HCT116 (cell line): Measurements from ENCODE around the gene MCRIP2. TPM values are rescaled to one million over a fixed set of nuclear protein-coding genes. Genes with fewer than 3 reads are reported as not detected.

ENCODE experiments used
- ATAC-seq: fragments of 200-7000 bp; cut with Tn5 transposase; 2 replicates; pipeline ENCODE4 v1.9.1; 2020; ENCODE audit warnings: mild to moderate bottlenecking, moderate library complexity
- BruUV-seq: library from RNA; stranded (reverse); fragments of 400-500 nt; replicated peaks from 2 replicates; lab custom pipeline; 2021; lab: Mats Ljungman, UMichigan
- CTCF ChIA-PET: fragments of 300-600 bp; sonication (Branson Sonifier 250); formaldehyde crosslinking; loops from one replicate; lab custom pipeline; 2021; ENCODE audit warnings: antibody characterized with exemption; lab: Charles Lee
- POLR2A ChIA-PET: fragments of 300-600, 350-600 bp; sonication (Branson Sonifier 250); formaldehyde crosslinking; loops from one replicate; lab custom pipeline; 2021; ENCODE audit warnings: antibody characterized with exemption; lab: Charles Lee
- RAD21 ChIA-PET, 2 experiments: fragments of 300-600 bp; sonication (Branson Sonifier 250); formaldehyde crosslinking; loops; one replicate each; lab custom pipeline; 2023; ENCODE audit warnings: low total read pairs in 2 of 2; ENCODE audit not compliant: uncharacterized antibody in 2 of 2, unreplicated experiment in 2 of 2, low non-redundant PET in 1 of 2; lab: Charles Lee
- DNase-seq: peaks from one replicate; pipeline ENCODE4 v3.0.0-alpha.2; 2010; ENCODE audit warnings: low read depth, low spot score
- H2AFZ ChIP-seq: fragments of 200-600 bp; shearing (Covaris generic), sonication (generic); 2 replicates; pipeline ENCODE4 v1.6.1; 2017; ENCODE audit warnings: low read depth, mixed run types, mixed read lengths, antibody characterized with exemption, low read length; ENCODE audit not compliant: poor library complexity, severe bottlenecking
- H3K27ac ChIP-seq: 2 replicates; pipeline ENCODE4 v1.5.1; 2012; ENCODE audit warnings: low read depth, low read length
- H3K27me3 ChIP-seq: fragments of 200-600 bp; sonication (generic); 2 replicates; pipeline ENCODE4 v1.6.1; 2016; ENCODE audit warnings: mixed run types, low read length, mixed read lengths; ENCODE audit not compliant: insufficient read depth
- H3K36me3 ChIP-seq, 2 experiments: fragments of 200-500 bp in 1 of 2; fragments of 200-600 bp in 1 of 2; sonication (Bioruptor generic) in 1 of 2; sonication (generic) in 1 of 2; 2 replicates each; pipeline versions ENCODE4 v1.5.1 to v1.6.1; 2014 to 2016; ENCODE audit warnings: low read length in 2 of 2, inconsistent platforms in 1 of 2, mixed read lengths in 1 of 2, mixed run types in 1 of 2; ENCODE audit not compliant: insufficient read depth in 2 of 2, control insufficient read depth in 1 of 2
- H3K4me1 ChIP-seq, 2 experiments: fragments of 200-600 bp in 1 of 2; sonication (generic) in 1 of 2; 2 replicates each; pipeline versions ENCODE4 v1.5.1 to v1.6.1; 2012 to 2017; ENCODE audit warnings: low read length in 2 of 2, inconsistent platforms in 1 of 2, mild to moderate bottlenecking in 1 of 2, mixed read lengths in 1 of 2, mixed run types in 1 of 2, moderate library complexity in 1 of 2; ENCODE audit not compliant: insufficient read depth in 2 of 2, control insufficient read depth in 1 of 2
- H3K4me2 ChIP-seq: fragments of 200-600 bp; sonication (generic); 2 replicates; pipeline ENCODE4 v1.6.1; 2017; ENCODE audit warnings: mixed run types, low read length, mixed read lengths
- H3K4me3 ChIP-seq, 2 experiments: fragments of 200-600 bp in 1 of 2; sonication (generic) in 1 of 2; replicated peaks in 1 of 2; 2 replicates each; pipeline ENCODE4 v1.5.1; 2011 to 2016; ENCODE audit warnings: low read length in 2 of 2, control low read depth in 1 of 2, low read depth in 1 of 2, mild to moderate bottlenecking in 1 of 2, mixed read lengths in 1 of 2, mixed run types in 1 of 2
- H3K79me2 ChIP-seq: fragments of 200-600 bp; sonication (generic); 2 replicates; pipeline ENCODE4 v1.6.1; 2017; ENCODE audit warnings: mild to moderate bottlenecking, mixed run types, low read length, moderate library complexity, mixed read lengths; ENCODE audit not compliant: insufficient read depth
- H3K9ac ChIP-seq: fragments of 200-600 bp; sonication (generic); 2 replicates; pipeline ENCODE4 v1.6.1; 2016; ENCODE audit warnings: low read length, mixed read lengths
- H3K9me2 ChIP-seq: fragments of 200-600 bp; sonication (generic), shearing (Covaris generic); 2 replicates; pipeline ENCODE4 v1.6.1; 2017; ENCODE audit warnings: mixed run types, mild to moderate bottlenecking, moderate library complexity; ENCODE audit not compliant: insufficient read depth
- H3K9me3 ChIP-seq, 2 experiments: fragments of 200-500 bp in 1 of 2; fragments of 200-600 bp in 1 of 2; sonication (Bioruptor generic) in 1 of 2; sonication (generic) in 1 of 2; 2 replicates each; pipeline ENCODE4 v1.6.1; 2014 to 2017; ENCODE audit warnings: low read length in 2 of 2, mixed read lengths in 2 of 2, inconsistent platforms in 1 of 2, low read depth in 1 of 2, mild to moderate bottlenecking in 1 of 2, mixed run types in 1 of 2, moderate library complexity in 1 of 2; ENCODE audit not compliant: control insufficient read depth in 1 of 2, insufficient read depth in 1 of 2
- H4K20me1 ChIP-seq: fragments of 200-600 bp; sonication (generic), shearing (Covaris generic); 2 replicates; pipeline ENCODE4 v1.6.1; 2017; ENCODE audit warnings: mixed run types, mild to moderate bottlenecking, moderate library complexity; ENCODE audit not compliant: insufficient read depth
- ATF3 ChIP-seq: IDR thresholded peaks from 2 replicates; pipeline ENCODE4 v1.6.1; 2012
- EZH2 ChIP-seq: fragments of 200-600 bp; sonication (generic); IDR thresholded peaks from 2 replicates; pipeline ENCODE4 v1.6.1; 2017; ENCODE audit warnings: antibody characterized with exemption, mixed run types
- POLR2AphosphoS5 ChIP-seq: IDR thresholded peaks from 2 replicates; pipeline ENCODE4 v1.6.1; 2011; ENCODE audit warnings: mild to moderate bottlenecking, low read depth, low read length, moderate library complexity
- YY1 ChIP-seq: IDR thresholded peaks from 2 replicates; pipeline ENCODE4 v1.6.1; 2011; ENCODE audit warnings: low read length, low read depth, moderate library complexity, mild to moderate bottlenecking; ENCODE audit not compliant: insufficient replicate concordance; ENCODE audit errors: extremely low read depth
- ZBTB33 ChIP-seq: IDR thresholded peaks from 2 replicates; pipeline ENCODE4 v1.6.1; 2011; ENCODE audit warnings: mild to moderate bottlenecking, low read length, moderate library complexity; ENCODE audit not compliant: insufficient replicate concordance; ENCODE audit errors: extremely low read depth
- ZNF274 ChIP-seq: fragments of 200-500 bp; sonication (Bioruptor generic); IDR thresholded peaks from 2 replicates; pipeline ENCODE4 v1.6.1; 2014; ENCODE audit warnings: mild to moderate bottlenecking, low read depth, low read length, inconsistent platforms
- intact Hi-C: fragments of 100-400 bp; cut with micrococcal nuclease; formaldehyde crosslinking; loops from 2 replicates; pipeline ENCODE4 v1.10.0; 2022
- total RNA-seq: library from RNA; stranded (reverse); gene quantifications from one replicate; pipeline ENCODE4 v1.2.1, GENCODE V29; 2021; ENCODE audit not compliant: unreplicated experiment

Gene MCRIP2
- total RNA-seq, 1 experiment from 2014 or later, result 34.9 TPM

GRCh38 chr16:628321-629061, 13.1 kb upstream of the MCRIP2 start:
- DNase-seq (no peak), ATAC-seq (no peak)
- H4K20me1 ChIP-seq, result no peaks in the 10 kb centered on the region
- no peak overlapping the region for H2AFZ ChIP-seq
- BruUV-seq, result no TSS peak
- no peaks in the 10 kb centered on the region for H3K79me2 ChIP-seq
- no peak overlapping the region for H3K4me3 ChIP-seq
- no peaks in the 10 kb centered on the region for H3K36me3 ChIP-seq
- H3K9ac ChIP-seq, result no peak overlapping the region
- peaks cover 29 to 44% of the 10 kb centered on the region in 2 experiments for H3K4me1 ChIP-seq
- CTCF ChIA-PET, result no interaction called here
- H3K4me2 ChIP-seq, result no peak overlapping the region
- H3K27ac ChIP-seq, result peak overlapping the region; percentile 83; the same call in 1 of the 2 replicates
- intact Hi-C loops, result loop anchor here (5.0 kb wide), 1 partner anchor 36 kb away; the partner anchor contains the start of gene RAB40C
- TF ChIP-seq ZBTB33, result no peak
- no peak for TF ChIP-seq ZNF274
- 0 out of 2 replicates have a peak, but pooled peaks have one; percentile 11 for TF ChIP-seq POLR2AphosphoS5
- no peak for TF ChIP-seq EZH2
- no peak for TF ChIP-seq YY1
- no peak for TF ChIP-seq ATF3
- H3K9me3 ChIP-seq, result no peaks in the 10 kb centered on the region
- no peaks in the 10 kb centered on the region for H3K9me2 ChIP-seq
- H3K27me3 ChIP-seq, result no peaks in the 10 kb centered on the region
- POLR2A ChIA-PET, result no interaction called here
- RAD21 ChIA-PET, result interaction anchor here in 1 of 2 experiments (0.9 kb wide), 1 partner anchor 40 kb away, joined by 3 read pairs; no protein-coding TSS in a partner anchor
